SK-N-DZ (cell line): Measurements from ENCODE around the gene DEFB131B. TPM values are rescaled to one million over a fixed set of nuclear protein-coding genes. Genes with fewer than 3 reads are reported as not detected.
"Not testable (repeated sequence)": the region's sequence is repeated elsewhere in the genome, so short reads cannot be mapped to it uniquely, and the experiment has no call there.

Source experiments
- DNase-seq: peaks from one replicate; pipeline ENCODE4 v3.0.0-alpha.2; 2015; ENCODE audit warnings: low spot score
- polyA plus RNA-seq, 2 experiments: library from polyadenylated mRNA; depleted of rRNA; stranded (reverse); fragments of >200 nt; gene quantifications; 2 replicates each; pipeline ENCODE4 v1.2.3, GENCODE V29; 2014

Gene DEFB131B
- polyA plus RNA-seq (2014; cell fraction: cytosol; rRNA removed) = not detected in 2 replicates
- polyA plus RNA-seq (2014; cell fraction: nucleus; rRNA removed) = not detected in 2 replicates

GRCh38 chr11:71878059-71878458, at the start of gene DEFB131B:
Gene DEFB131B (plus strand): TSS chr11:71878453. CDS start chr11:71878453, 0 bp downstream.
- DNase-seq = not testable (repeated sequence)

DNA sequence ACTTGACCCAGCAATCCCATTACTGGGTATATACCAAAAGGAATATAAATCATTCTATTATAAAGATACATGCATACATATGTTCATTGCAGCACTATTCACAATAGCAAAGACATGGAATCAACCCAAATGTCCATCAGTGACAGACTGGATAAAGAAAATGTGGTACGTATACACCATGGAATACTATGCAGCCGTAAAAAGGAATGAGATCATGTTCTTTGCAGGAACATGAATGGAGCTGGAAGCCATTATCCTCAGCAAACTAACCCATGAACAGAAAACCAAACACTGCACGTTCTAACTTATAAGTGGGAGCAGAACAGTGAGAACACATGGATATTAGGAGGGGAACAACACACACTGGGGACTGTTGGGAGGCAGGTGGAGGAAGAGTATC, 49.0 kb upstream of the DEFB131B start:
- not testable (repeated sequence) for DNase-seq

GRCh38 chr11:71829686-71830085, 48.6 kb upstream of the DEFB131B start:
- DNase-seq = not testable (repeated sequence)

GRCh38 chr11:71832811-71833210, 45.4 kb upstream of the DEFB131B start, which contains the start of gene DEFB108B:
Gene DEFB108B (plus strand): TSS chr11:71833200. CDS start chr11:71833200, 0 bp downstream.
- not testable (repeated sequence) for DNase-seq

GRCh38 chr11:71842720-71843119, 35.5 kb upstream of the DEFB131B start:
- not testable (repeated sequence) for DNase-seq

- DNase-seq = not testable (repeated sequence)
Measured at GRCh38 chr11:71843355-71843754, 34.9 kb upstream of the DEFB131B start.

DNA sequence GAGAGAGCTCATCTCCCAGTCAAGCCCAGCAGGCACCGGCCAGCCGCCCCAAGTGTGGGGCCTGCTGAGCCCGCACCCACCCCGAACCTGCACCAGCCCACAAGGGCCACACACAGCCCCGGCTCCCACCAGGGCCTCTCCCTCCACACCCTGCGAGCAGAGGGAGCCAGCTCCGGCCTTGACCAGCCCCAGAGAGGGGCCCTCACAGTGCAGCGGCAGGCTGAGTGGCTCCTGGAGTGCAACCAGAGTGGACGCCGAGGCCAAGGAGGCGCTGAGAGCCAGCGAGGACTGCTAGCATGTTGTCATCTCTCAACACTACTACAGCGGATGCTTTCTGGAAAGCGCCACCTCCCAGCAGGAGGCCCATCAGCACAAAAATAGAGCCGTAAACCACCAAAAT, 34.4 kb upstream of the DEFB131B start:
- no peak for DNase-seq

GRCh38 chr11:71853895-71854294, 24.4 kb upstream of the DEFB131B start:
- DNase-seq = not testable (repeated sequence)

DNA sequence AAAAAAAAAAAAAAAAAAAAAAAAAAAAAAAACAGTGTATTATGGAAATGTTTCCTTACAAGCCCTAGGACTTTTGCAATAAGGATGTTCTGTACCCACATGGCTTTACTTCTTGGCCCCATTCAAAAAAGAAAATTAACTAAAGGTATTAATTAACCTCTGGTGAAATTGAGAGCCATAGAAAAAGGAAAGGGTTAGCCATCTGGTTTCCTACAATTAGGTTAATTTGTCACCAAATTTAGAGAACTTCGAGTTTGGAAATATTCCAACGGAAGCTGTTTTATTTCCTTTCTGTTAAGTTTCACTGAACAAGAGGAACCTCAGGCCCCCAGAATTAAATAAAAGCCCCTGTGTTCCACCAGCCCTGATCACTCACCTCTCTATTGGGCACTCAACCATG, 22.4 kb upstream of the DEFB131B start:
- DNase-seq = not testable (repeated sequence)

DNA sequence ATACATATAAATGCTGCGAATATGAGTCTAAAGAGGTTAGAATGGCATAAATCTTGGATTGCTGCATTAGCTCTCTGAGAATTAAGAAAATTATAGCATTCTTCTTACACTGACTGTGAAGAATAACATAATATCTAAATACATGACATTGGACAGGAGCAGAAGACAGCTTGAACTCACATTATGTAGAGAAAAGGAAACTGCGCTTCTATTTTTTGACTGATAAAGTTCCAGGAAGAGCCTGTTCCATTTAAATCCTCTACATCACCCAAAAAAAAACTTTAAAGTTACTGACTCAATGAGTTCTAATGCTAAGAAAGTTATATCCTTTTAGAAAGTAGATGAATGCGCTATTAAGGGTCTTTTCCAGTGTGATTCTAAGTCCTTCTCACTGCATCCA, 17.4 kb upstream of the DEFB131B start:
- DNase-seq = not testable (repeated sequence)

GRCh38 chr11:71863978-71864627, 14.2 kb upstream of the DEFB131B start:
- DNase-seq = peak; percentile 56

- not testable (repeated sequence) for DNase-seq
Measured at GRCh38 chr11:71867209-71867608, 11.0 kb upstream of the DEFB131B start.

- DNase-seq = not testable (repeated sequence)
Measured at GRCh38 chr11:71869931-71870330, 8.3 kb upstream of the DEFB131B start.

- DNase-seq = not testable (repeated sequence)
Measured at GRCh38 chr11:71870661-71871060, 7.6 kb upstream of the DEFB131B start.

GRCh38 chr11:71876262-71876661, 2.0 kb upstream of the DEFB131B start:
- DNase-seq = not testable (repeated sequence)

- DNase-seq = not testable (repeated sequence)
Measured at GRCh38 chr11:71885806-71886205, 7.6 kb downstream of the DEFB131B start.

- DNase-seq = not testable (repeated sequence)
Measured at GRCh38 chr11:71888335-71889010, 10.2 kb downstream of the DEFB131B start.

DNA sequence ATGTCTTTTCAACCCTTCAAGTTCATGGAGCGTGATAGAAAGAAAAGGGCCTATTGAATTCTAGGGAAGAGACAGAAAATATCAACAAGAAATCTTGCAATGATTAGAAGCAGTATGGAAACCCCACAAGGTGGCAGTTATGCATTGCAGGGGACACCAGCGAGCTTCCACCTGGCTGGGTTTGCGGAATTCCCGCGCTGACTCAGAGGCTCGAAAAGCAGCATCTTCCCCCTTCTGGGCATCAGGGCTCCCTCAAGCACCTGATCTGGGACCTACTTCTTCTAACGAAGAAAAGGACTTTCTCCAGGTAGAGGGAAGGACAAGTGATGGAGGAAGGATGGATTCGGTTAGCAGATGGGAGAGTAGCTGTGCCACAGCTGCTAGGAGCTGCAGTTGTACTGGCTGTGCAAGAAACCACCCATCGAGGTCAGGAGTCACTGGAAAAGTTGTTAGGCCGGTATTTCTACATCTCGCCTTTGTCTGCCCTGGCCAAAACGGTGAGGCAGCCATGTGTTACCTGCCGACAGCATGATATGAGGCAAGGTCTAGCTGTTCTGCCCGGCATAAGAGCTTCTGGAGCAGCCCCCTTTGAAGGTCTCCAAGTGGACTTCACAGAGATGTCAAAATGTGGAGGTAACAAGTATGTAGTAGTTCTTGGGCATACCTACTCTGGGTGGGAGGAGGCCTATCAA, 11.1 kb downstream of the DEFB131B start:
- DNase-seq = not testable (repeated sequence)

GRCh38 chr11:71895961-71896360, 17.7 kb downstream of the DEFB131B start:
- DNase-seq = no peak

DNA sequence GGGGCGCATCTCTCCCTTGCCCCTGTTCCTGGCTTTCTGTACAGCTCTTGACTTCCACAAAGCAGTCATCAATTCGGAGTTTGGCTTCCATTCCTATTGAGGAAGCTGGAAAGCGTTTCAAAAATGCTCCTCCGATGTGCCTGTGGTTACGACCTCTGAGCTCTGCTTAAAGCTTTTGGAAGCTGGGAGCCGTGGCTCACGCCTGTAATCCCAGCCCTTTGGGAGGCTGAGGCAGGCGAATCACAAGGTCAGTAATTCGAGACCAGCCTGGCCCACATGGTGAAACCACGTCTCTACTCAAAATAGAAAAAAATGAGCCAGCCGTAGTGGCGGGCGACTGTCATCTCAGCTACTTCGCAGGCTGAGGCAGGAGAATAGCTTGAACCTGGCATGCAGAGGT, 22.9 kb downstream of the DEFB131B start:
- DNase-seq = not testable (repeated sequence)

- DNase-seq = no peak
Measured at GRCh38 chr11:71908218-71908617, 30.0 kb downstream of the DEFB131B start.

DNA sequence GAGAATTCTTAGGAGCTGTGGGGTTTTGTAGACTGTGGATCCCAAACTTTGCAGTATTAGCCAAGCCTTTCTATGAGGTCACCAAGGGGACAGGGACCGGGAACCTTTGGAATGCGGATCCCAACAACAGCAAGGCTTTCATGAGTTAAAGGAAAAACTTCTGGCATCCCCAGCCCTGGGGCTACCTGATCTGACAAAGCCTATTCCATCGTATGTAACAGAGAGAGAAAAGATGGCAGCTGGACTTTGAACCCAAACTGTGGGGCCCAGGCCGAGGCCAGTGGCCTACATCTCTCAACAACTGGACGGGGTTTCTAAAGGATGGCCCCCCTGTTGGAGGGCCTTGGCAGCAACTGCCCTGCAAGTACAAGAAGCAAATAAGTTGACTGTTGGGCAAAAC, 32.5 kb downstream of the DEFB131B start:
- DNase-seq = not testable (repeated sequence)
